Esophagus muscularis mucosa (tissue), 3 donors: Measurements from ENCODE around the gene PTPN9.
"Not testable (repeated sequence)": the region's sequence is repeated elsewhere in the genome, so short reads cannot be mapped to it uniquely, and the experiment has no call there.

Source experiments
- CTCF ChIP-seq, 3 experiments: fragments of 200-600 bp in 2 of 3; fragments of 450-650 bp in 1 of 3; sonication (generic) in 2 of 3; IDR thresholded peaks; one replicate each; pipeline ENCODE4 v1.5.1; 2017 to 2019; ENCODE audit warnings: antibody characterized with exemption in 3 of 3, mild to moderate bottlenecking in 2 of 3, moderate library complexity in 1 of 3
- POLR2A ChIP-seq: fragments of 450-650 bp; IDR thresholded peaks from one replicate; pipeline ENCODE4 v1.6.1; 2017; ENCODE audit warnings: antibody characterized with exemption, moderate library complexity, mild to moderate bottlenecking, low read depth
- POLR2AphosphoS5 ChIP-seq, 2 donors: sonication (generic); formaldehyde crosslinking; IDR thresholded peaks; one replicate each; pipeline ENCODE4 v1.6.1; 2017; ENCODE audit warnings: antibody characterized with exemption in 2 of 2

- not testable (repeated sequence) for TF ChIP-seq CTCF (IDR thresholded peaks at IDR 0.05); POLR2AphosphoS5 (IDR thresholded peaks at IDR 0.05); POLR2A
Measured at GRCh38 chr15:75582943-75583342, 3.8 kb upstream of the PTPN9 start.
